SHP77 (cell line): ENCODE measurements around the gene CATSPERD.
A peak's percentile ranks its signal among the peaks of the same experiment; 100 is the strongest.

ENCODE experiments used
- DNase-seq, 2 experiments: peaks; one replicate each; lab custom pipeline; 2025; lab: John Stamatoyannopoulos, UW

CATSPERD gene

DNA sequence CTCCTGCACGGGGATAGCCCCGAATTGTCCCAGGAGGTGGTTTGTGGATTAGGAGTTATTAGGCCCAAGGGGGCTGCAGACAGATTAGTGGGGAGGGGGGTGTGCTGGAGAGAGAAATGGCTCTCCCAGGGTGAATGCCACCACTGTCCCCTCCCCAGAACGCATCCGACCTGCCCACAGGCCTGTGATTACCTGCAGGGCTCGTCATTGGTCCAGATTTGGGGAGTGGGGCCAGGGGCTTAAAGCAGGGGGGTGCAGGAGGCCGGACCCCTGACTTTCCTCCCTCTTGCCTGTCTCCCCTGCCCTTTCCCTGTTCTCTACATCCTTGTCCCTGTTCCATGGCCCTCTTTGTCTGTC lies 85.7 kb downstream of the CATSPERD start:
- no peak for DNase-seq

DNA sequence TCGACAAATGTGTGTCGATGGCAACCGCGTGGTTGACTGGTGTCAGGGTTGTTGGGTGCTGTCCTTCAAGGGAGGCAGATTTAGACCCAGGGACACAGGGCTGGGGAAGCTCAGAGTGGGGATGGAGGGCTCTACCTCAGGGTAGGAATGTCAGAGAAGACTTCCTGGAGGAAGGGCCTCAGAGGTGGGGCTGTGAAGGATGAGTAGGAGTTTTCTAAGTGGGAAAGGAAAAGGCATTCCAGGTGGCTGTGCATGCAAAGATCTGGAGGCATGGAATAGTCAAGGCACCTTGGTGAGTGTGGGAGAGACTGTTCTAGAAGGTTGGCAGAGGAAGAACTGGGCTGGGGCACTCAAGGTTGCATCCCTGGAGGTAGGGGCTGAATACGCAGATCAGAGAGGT lies 86.5 kb downstream of the CATSPERD start:
- no peak for DNase-seq

DNA sequence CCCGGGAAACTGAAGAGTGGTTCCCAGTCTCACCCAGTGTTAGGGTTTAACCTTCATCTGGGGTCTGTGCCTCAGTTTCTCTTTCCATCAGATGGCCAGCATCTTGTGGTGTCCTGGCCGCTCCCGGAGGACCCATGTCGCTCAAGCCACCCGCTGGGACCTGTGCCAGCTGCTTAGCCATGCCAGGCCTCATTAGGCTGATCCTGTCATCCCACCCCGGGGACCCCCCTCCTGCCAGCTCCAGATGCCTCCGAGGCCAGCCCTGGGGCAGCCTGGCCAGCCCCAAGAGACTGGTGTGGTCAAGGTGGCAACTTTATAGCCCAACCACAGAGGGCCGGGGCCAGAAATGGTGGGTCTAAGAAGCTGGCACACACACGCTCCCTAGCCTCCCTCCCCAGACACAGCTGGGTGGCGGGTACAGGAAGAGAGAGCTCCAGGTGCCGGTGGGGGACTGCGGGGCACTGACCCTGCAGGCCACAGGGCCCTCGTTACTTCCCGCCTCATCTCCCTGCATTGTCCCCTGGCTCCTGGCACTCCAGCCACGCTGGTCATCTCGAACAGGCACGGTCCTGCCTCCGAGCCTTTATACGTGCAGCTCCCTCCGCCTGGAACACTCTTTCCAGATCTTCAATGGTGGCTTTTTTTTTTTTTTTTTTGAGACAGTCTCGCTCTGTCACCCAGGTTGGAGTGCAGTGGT lies 87.8 kb downstream of the CATSPERD start:
- no peak for DNase-seq

DNA sequence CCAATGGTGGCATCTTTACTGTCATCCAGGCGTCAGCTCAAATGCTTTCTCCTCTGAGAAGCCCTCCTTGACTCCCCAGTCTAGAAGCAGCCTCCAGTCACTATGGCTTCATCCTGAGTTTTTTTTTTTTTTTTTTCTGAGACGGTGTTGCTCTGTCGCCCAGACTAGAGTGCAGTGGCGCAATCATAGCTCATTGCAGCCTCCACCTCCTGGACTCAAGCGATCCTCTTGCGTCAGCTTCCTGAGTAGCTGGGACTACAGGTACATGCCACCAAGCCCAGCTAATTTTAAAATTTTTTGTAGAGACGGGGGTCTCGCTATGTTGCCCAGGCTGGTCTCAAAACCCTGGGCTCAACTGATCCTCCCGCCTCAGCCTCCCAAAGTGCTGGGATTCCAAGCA lies 88.6 kb downstream of the CATSPERD start:
- no peak for DNase-seq

DNA sequence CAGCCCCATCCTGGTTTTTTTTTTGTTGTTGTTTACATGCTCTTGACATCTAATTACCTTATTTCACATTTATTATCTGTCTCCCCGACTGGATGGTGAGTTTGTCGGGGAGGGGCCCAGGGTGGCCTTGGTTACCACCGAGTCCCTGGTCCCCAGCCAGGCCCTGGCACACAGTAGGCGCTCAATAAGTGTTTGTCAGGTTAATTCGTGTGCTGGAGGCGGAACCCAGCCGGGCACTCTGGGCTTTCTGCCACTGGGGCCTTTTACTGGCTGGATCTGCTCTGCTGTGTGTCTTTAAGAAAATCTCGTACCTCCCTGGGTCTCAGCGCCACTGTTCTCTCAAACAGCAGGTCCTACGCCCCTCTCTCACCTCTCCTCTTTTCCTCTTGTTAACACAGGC lies 89.0 kb downstream of the CATSPERD start:
- DNase-seq = no peak

DNA sequence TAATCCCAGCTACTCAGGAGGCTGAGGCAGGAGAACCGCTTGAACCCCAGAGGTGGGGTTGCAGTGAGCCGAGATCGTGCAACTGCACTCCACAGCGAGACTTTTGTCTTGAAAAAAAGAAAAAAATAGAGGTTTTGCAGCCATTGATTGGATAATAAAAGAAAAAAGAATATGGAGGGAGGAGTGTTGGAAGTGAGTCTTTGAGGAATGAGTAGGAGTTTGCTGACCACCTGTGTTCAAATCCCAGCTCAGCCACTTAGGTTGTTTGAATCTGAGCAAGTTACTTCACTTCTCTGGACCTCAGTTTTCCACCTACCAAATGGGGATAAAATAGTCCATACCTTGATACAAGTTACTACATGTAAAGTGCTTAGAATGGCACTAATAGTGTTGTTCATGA lies 90.7 kb downstream of the CATSPERD start:
- no peak for DNase-seq

DNA sequence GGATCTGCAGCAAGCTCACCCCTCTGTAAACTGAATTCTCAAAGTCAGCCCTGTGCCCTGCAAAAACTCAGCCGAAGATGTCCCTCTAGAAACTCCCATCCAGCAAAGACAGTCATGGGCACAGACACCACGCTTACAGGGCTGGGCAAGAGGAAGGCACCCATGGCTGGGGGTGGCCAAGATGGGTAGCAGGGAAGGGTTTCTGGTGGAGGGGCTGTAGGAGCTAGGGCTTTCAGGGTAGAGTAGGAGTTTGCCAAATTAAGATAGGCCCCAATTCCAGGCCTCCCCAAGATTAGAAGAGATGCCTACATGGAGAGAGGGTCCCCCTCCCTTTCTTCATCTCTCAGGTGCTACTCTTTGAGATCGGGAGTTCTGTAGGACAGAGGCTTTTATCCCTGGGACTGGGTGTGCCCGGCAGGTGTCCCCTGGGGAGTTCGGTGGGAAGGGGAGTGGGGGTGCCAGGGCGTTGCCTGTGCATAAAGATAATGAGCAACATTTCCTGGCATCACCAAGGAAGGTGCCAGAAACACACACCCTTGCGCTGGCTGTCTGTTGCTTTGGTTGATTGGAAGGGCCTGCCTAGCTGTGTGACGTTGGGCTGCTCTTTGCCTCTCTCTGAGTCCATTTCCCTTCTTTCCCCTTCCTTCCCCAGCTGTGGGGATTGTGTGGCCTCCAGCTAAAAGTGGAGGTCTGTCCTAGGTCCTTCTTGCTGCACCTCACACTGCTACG lies 93.8 kb downstream of the CATSPERD start:
- DNase-seq = no peak

DNA sequence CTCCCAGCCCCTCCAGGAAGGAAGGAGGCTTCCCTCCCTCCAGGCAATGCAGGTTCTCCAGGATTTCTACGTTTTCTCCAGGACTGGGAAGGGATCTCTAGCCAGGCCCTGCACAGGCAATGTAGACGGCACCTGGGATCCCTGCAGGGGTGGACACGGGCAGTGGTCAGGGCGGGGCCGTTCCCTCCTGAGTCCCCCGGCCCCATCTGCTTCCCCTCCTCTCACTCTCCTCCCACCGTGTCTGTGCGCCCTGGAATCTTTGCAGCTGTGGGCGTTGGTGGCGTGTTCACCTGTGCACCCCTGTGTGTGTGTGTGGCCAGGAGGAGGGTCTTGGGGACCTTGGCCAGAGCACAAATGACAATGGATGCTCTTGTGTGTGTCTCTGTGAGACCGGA lies 94.4 kb downstream of the CATSPERD start:
- DNase-seq = no peak

DNA sequence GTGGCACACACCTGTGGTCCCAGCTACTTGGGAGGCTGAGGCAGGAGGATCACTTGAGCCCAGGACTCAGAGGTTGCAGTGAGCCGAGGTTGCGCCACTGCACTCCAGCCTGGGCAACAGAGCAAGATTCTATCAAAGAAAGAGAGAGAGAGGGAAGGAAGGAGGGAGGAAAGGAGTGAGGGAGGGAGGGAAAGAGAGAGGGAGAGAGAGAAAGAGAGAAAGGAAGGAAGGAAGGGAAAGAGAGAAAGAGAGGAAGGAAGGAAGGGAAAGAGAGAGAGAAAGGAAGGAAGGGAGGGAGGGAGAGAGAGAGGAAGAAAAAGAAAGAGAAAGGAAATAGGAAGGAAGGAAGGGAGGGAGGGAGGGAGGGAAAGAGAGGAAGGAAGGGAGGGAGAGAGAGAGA lies 96.8 kb downstream of the CATSPERD start:
- DNase-seq = no peak

DNA sequence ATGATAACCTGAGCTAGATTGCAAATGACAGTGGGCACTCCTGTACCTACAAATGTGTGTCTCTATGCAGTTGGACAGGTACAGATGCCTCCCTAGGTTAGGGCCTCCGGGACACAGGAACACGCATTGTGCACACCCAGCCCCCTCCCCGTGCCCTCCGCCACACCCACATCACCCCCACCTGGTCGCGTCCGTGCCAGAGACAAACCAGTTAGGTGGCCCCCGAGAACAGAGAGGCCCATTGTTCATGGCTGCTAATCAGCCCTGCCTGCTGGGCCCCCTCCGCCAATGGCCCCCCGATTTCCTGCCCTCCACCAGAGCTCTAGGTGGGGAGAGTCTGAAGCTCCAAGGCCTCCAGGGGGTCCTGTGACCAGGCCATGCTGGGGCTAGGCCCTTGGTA lies 98.2 kb downstream of the CATSPERD start:
- DNase-seq = no peak

DNA sequence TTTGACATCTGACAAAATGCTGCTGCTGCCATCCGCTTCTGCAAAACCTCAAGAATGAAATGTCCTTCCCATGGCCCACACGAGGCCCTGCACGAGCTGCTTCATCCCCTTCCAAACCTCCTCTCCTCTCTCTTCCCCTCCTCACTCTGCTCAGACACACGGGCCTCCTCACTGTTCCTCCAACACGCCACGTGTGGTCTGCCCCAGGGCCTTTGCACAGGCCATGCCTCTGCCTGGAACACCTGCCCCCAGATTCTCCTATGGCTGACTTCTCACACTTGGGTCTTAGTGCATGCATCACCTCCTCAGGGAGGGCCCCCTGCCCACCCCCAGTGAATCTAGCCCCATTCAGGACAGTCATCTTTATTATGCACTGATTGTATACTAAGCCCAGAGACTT lies 100.3 kb downstream of the CATSPERD start:
- no peak for DNase-seq

DNA sequence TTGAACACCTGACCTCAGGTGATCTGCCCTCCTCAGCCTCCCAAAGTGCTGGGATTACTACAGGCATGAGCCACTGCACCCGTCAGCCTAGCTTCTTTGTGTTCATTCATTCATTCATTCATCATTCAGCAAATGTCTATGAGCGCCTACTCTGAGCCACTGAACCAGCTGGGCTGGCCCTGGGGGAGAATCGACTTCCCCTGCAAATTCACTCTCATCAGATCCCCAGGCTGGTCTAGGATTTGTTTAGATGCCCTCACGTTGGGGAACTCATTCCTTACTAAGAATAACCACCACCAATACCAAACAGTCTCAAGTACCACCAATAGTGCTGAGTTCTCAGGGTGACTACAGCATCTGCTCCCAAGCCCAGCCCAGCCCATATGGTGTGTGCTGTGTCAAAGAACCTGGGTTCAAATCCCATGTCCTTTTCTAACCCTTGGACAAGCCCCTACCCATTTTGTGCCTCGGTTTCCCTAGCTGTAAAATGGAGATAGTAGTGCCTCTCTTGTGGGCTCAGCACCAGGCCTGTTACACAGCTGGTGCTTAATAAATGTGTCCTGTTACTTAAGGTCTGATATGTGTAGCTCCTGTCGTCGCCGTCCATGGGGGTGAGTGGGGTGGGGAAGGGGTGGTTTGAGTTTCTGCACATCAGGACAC lies 101.2 kb downstream of the CATSPERD start:
- DNase-seq = no peak

DNA sequence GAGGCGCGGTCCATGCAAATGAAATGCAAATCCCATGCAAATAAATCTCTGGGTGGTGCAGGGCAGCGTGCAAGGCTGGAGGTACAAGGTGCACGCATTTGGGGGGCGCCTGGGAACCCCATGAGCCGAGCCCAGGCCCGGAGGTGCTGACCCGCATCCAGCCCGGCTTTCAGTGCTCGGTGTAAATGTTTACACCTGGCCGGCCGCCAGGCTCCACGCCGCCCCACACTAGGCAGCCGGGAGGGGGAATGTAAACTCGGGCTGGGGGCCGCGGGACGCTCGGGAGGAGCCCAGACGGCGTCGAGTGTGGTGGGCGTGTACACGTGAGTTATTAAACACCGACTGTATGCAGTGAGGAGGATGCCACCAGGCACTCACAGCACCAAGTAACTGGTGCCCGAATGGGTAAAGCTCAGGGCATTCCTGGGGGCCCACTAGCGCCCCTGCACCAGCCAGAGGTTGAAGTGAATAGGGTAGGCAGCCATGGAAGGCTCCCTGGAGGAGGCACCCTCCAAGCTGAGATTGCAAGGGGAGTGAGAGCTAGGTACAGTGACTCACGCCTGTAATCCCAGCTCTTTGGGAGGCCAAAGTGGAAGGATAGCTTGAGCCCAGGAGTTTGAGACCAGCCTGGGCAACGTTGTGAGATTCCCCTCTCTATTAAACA lies 101.9 kb downstream of the CATSPERD start:
- peak in 1 of 2 experiments; percentile 37 for DNase-seq

DNA sequence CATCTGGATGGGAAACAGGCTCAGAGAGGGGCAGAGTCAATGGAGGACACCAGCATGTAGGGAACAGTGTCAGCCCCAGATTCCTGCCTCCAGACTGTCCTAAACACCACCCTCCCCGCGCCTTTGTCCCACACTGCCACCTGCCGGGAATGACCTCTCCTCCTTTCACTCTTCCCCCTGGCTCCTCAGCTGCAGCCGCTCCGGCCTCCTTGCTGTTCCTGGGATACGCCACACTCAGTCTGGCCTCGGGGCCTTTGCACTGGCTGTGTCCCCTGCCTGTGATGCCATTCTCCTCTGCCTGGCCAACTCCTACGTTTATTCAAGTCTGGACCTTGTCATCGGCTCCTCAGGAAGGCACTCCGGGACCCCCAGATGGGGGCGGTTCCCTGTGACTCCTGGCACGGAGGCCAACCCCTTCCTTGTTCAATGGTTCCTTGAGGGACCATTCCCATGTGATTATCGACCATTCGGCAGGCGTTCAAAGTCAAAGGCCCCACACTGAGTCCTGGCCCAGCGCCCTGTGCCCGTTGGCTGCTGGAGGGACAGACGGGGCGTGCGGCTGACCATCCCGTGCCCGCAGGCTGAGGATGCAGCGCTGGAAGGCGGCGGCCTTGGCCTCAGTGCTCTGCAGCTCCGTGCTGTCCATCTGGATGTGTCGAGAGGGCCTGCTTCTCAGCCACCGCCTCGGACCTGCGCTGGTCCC lies 103.3 kb downstream of the CATSPERD start:
- peak; percentile 16 to 52 for DNase-seq

DNA sequence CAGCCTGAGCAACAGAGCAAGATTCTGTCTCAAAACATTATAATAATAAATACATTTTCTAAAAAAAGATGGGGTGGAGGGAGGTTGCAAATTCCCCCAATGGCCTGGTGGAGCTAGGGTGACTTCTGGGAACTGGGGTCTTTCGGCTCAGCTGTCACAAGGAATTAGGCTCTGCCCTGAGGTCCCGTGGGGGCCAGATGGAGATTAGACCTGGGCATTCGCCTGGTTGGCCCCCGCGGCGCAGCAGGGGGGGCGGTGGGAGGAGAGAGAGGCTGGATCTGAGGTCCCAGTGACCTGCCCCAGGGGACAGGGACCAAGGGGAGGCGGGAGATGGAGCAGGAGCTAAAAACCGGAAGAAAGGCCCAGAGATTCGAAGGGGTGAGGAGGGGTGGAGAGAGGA lies 104.3 kb downstream of the CATSPERD start:
- DNase-seq = no peak

DNA sequence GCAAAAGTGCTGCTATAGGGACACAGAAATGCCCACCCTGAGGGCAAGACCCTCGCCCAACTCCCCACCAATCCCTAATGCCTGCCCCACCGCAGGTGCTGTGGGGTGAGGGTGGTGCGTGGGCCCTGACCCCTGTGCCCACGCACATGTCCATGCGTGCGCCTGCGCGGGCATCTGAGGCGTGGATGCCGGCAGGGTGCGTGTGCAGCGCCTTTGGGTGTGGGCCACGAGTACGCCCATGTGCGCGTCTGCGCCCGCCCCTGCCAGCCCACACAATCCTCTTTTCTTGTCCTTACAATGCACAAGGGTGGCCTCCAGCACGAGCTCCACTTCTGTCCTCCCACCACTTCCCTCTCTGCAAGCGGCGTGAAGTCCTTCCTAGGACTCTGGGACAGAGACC lies 104.7 kb downstream of the CATSPERD start:
- DNase-seq = no peak

DNA sequence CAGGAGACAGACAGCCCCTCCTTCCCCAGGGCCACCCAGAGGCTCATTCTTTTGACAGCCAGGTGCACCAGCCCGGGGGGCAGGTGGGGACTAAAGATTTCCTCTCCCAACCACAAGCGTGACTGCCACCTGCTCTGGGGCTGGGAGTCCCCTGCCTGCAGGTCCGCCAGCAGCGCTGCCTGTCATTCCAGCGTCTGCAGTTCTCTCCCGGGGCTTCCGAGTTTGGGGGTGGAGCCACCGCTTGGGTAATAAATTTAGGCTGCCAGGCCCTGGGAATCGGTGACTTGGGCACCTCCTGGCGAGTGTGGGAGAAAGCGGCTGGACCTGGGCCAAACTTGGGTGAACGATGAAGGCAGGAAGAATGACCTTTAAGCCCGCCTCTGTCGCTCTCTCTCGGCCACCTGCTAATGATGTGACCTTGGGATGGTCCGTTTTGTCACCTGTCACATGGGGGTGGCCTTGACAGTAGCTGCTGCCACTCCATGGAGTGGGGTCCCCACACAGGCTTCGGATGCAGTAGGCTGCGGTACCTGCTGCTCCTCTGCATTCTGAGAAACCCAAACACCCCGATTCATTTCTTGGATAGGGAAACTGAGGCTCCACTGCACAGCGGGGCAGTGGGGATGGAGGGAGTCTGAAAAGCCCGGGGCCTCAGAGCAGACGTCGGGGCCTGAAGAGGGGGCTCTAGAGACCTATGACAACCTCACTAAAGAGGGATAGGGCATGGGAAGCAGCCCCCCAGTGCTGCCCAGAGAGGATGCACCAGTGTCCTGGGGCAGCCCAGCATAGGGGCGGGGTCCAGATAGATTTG lies 106.3 kb downstream of the CATSPERD start:
- peak; percentile 98 for DNase-seq

DNA sequence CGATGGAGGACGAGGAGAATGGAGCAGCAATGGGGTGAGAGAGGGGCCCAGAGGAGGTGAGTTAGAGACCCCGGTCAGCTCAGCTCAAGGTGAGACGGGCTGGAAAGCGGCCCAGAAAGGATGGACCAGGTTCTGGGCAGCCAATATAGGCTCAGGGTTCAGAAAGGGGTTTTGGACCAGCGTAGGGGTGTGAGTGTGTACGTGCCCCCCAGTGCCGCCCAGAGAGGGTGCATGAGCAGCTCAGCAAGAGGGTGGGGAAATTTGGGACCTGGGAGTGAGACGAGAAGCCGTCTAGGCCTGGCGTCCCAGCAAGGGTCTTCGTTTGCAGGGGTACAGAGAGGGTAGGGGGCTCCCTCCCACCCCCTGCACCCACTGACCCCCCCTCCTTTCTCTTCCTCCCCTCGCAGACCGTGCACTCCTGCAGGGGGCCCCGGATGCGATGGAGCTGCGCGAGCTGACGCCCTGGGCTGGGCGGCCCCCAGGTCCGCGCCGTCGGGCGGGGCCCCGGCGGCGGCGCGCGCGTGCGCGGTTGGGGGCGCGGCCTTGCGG lies 107.0 kb downstream of the CATSPERD start:
- DNase-seq = no peak

DNA sequence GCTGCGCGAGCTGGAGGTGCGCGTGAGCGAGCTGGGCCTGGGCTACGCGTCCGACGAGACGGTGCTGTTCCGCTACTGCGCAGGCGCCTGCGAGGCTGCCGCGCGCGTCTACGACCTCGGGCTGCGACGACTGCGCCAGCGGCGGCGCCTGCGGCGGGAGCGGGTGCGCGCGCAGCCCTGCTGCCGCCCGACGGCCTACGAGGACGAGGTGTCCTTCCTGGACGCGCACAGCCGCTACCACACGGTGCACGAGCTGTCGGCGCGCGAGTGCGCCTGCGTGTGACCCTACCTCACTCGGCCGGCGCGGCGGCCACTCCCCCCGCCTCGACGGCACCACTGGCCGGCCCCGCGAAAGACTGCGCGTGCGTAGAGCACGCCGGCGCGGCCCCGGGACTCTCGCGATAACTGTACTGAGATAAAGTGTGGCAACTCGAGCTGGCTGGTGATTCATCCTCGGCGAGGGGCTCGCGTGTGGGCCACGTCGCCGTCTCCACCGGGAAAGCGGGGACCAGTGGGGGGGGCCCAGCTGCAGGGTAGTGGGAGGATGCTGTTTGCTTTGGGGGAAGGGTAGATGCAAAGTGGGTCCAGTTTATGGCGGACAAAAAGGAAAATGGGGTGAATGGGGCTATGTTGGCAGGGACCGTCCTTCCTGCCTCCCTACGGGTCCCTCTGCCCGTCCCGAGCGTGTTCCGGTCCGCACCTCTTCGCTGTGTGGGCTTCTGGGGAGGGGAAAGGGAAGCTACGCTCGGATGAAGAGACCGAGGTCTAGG lies 107.6 kb downstream of the CATSPERD start:
- DNase-seq = peak; percentile 88 to 97
